Mucosa of descending colon (tissue), 3 donors: ENCODE measurements around the gene MYL12A. TPM values are rescaled to one million over a fixed set of nuclear protein-coding genes. Genes with fewer than 3 reads are reported as not detected.

Experiments used
- ATAC-seq: fragments of 200-7000 bp; cut with Tn5 transposase; one replicate; pipeline ENCODE4 v1.9.1; 2020; ENCODE audit warnings: mild to moderate bottlenecking, moderate library complexity
- DNase-seq, 3 donors: peaks; one replicate each; pipeline ENCODE4 v3.0.0-alpha.2; 2020
- H3K36me3 ChIP-seq: fragments of 200-600 bp; one replicate; pipeline ENCODE4 v1.8.0; 2021; ENCODE audit warnings: low read depth, mild to moderate bottlenecking
- H3K4me1 ChIP-seq: fragments of 200-600 bp; one replicate; pipeline ENCODE4 v1.8.0; 2021; ENCODE audit warnings: low read depth, mild to moderate bottlenecking
- H3K4me3 ChIP-seq: fragments of 200-600 bp; one replicate; pipeline ENCODE4 v1.8.0; 2021; ENCODE audit warnings: mild to moderate bottlenecking
- H3K9me3 ChIP-seq: fragments of 200-600 bp; one replicate; pipeline ENCODE4 v1.8.0; 2021; ENCODE audit warnings: mild to moderate bottlenecking
- CTCF ChIP-seq: fragments of 200-600 bp; IDR thresholded peaks from one replicate; pipeline ENCODE4 v1.8.0; 2022; ENCODE audit warnings: antibody characterized with exemption, mild to moderate bottlenecking
- intact Hi-C, 2 donors: fragments of 100-400 bp; cut with DNase I in 1 of 2; cut with micrococcal nuclease in 1 of 2; formaldehyde crosslinking; loops; one replicate each; pipeline versions ENCODE4 v1.11.0 to v1.11.1; 2022; cut with DNase I, micrococcal nuclease
- total RNA-seq, 3 donors: library from RNA; stranded (reverse); fragmentation: NEBNext Ultra II Directional in 2 of 3; extraction: Animal tissue kit (Norgen Biotek cat#: 25700) in 2 of 3; gene quantifications; one replicate each; pipeline versions ENCODE4 v1.2.1 to v1.2.4, GENCODE V29; 2021 to 2023
- donor health status: DM: no; HTN: no; CAD: no; lungs with moderate emphysema.
- donor health status: DM: no; HTN: no; CAD: no.
- donor health status: DM: no; HTN: yes; CAD: no.

Gene MYL12A
- total RNA-seq, 3 donors from 2014 or later = 345 to 588 (median 550) TPM

GRCh38 chr18:3252843-3253242, 5.2 kb downstream of the MYL12A start:
- TF ChIP-seq CTCF = no peak
- Histone ChIP-seq H3K4me1 (peaks cover 29% of the 10 kb centered on the region), H3K36me3 (peaks cover 7% of the 10 kb centered on the region), H3K4me3 (no peak overlapping the region), H3K9me3 (no peaks in the 10 kb centered on the region)
- DNase-seq (no peak), ATAC-seq (no peak)
- intact Hi-C loops = no loop called here

GRCh38 chr18:3254725-3255124, 7.1 kb downstream of the MYL12A start:
- peaks cover 7% of the 10 kb centered on the region for H3K36me3 ChIP-seq
- no peaks in the 10 kb centered on the region for H3K9me3 ChIP-seq
- intact Hi-C loops = no loop called here
- ATAC-seq = no peak
- DNase-seq = no peak
- H3K4me1 ChIP-seq = peaks cover 23% of the 10 kb centered on the region
- no peak overlapping the region for H3K4me3 ChIP-seq
- no peak for TF ChIP-seq CTCF

GRCh38 chr18:3255611-3256165, 8.1 kb downstream of the MYL12A start:
- intact Hi-C loops = no loop called here
- peaks cover 7% of the 10 kb centered on the region for H3K36me3 ChIP-seq
- no peak overlapping the region for H3K4me3 ChIP-seq
- H3K4me1 ChIP-seq = peaks cover 18% of the 10 kb centered on the region
- no peak for TF ChIP-seq CTCF
- ATAC-seq = no peak
- no peak for DNase-seq
- H3K9me3 ChIP-seq = no peaks in the 10 kb centered on the region

- Histone ChIP-seq H3K36me3 (peaks cover 7% of the 10 kb centered on the region), H3K4me3 (no peak overlapping the region), H3K9me3 (no peaks in the 10 kb centered on the region), H3K4me1 (peaks cover 17% of the 10 kb centered on the region)
- intact Hi-C loops = no loop called here
- no peak for TF ChIP-seq CTCF
- DNase-seq (no peak), ATAC-seq (no peak)
Observed at GRCh38 chr18:3256693-3257626, 9.4 kb downstream of the MYL12A start.

- Histone ChIP-seq H3K4me1 (peaks cover 13% of the 10 kb centered on the region), H3K36me3 (peaks cover 7% of the 10 kb centered on the region), H3K9me3 (no peaks in the 10 kb centered on the region), H3K4me3 (no peak overlapping the region)
- ATAC-seq = no peak
- intact Hi-C loops = no loop called here
- TF ChIP-seq CTCF = no peak
- no peak for DNase-seq
Observed at GRCh38 chr18:3257627-3258120, 10.1 kb downstream of the MYL12A start.
